ENCODE measurements around the gene CARD6.
"Not testable (repeated sequence)": the region's sequence is repeated elsewhere in the genome, so short reads cannot be mapped to it uniquely, and the experiment has no call there.

DNA sequence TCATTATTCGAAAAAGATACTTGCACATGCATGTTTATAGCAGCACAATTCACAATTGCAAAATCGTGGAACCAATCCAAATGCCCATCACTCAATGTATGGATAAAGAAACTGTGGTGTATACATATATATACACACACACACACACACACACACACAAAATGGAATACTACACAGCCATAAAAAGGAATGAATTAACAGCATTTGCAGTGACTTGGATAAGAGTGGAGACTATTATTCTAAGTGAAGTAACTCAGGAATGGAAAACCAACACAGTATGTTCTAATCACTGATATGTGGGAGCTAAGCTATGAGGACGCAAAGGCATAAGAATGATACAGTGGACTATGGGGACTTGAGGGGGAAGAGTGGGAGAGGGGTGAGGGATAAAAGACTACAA lies 46.3 kb upstream of the CARD6 start:
- TF ChIP-seq, protein P1, sequence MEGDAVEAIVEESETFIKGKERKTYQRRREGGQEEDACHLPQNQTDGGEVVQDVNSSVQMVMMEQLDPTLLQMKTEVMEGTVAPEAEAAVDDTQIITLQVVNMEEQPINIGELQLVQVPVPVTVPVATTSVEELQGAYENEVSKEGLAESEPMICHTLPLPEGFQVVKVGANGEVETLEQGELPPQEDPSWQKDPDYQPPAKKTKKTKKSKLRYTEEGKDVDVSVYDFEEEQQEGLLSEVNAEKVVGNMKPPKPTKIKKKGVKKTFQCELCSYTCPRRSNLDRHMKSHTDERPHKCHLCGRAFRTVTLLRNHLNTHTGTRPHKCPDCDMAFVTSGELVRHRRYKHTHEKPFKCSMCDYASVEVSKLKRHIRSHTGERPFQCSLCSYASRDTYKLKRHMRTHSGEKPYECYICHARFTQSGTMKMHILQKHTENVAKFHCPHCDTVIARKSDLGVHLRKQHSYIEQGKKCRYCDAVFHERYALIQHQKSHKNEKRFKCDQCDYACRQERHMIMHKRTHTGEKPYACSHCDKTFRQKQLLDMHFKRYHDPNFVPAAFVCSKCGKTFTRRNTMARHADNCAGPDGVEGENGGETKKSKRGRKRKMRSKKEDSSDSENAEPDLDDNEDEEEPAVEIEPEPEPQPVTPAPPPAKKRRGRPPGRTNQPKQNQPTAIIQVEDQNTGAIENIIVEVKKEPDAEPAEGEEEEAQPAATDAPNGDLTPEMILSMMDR (IDR thresholded peaks at IDR 0.05; ENCODE audit: low read length) = not testable (repeated sequence)
- not testable (repeated sequence) for TF ChIP-seq EZH2 (optimal IDR thresholded peaks at IDR 0.05; ENCODE audit: low read depth, low read length)
